Amniotic stem cell (primary cell): ENCODE data around the gene ABCA13.

Experiments used
- DNase-seq: peaks from one replicate; lab custom pipeline; 2025; lab: John Stamatoyannopoulos, UW

The ABCA13 gene

DNA sequence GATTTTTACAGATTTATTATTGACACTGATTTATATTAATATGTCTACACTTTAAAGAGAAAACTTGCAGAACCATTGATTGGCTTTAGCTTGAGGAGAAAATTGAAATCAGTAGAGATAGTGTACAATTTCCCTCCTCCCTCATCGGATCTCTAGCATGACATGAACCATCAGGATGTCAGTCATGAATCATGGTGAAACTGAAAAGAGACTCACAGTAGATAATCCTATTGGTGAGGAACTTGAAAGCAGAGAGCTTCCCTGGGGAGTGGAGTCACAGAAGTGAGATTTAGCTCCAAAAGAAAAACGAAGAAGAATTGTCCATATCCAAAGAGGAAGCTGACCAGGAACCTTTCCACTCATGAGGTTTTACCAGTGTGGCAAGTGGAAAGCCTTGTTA lies 346.8 kb downstream of the ABCA13 start:
- no peak for DNase-seq

DNA sequence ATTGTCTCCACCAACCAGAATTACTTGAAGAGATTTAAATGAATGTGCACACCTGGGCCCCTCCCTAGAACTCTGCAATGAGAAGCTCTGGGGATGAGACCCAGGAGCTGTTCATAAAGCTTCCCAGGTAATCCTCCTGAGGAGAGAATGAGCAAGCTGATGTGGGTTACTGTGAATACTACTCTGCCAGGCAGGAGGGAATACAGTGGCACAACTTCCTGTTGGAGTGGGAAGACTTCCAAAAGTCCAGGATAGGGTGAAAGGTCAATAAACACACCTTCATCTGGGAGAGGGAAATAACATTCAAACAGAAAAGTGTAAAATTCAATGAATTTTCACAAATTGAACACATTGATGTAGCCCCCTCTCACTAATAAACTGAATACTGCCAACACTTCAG lies 351.4 kb downstream of the ABCA13 start:
- no peak for DNase-seq

DNA sequence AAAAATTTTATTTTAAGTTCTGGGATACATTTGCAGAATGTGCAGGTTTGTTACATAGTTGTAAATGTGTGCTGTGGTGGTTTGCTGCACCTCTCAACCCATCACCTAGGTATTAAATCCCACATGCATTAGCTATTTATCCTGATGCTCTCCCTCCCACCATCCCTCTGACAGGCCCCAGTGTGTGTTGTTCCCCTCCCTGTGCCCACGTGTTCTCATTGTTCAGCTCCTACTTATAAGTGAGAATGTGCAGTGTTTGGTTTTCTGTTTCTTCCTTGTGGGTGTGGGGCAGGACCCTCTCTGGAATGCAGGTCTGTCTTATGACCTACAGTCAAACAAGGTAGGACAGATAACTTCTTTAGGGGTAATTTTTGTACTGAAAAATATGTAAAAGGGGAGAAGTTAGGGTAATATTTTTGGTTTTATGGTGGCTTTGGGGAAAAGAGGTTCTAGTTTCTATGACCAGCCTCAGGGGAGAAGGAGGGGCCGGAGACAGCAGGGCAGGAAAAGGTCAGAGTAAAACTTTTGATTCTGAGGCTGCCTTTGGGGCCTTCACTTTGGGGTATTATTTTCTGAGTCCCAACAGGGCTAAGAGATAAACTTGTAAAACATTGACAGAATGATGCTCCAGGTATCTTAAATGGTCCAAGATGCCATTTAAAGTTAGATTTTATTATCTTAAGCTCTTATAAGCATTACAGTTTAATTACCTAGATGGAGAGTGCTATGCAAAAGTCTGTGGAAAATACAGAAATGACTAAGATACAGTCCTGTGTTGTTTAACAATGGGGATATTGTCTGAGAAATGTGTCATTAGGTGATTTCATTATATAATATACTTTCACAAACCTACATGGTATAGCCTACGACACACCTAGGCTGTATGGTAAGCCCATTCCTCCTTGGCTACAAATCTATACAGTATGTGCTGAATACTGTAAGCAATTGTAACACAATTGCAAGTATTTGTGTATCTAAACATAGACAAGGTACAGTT lies 354.8 kb downstream of the ABCA13 start:
- DNase-seq: no peak

DNA sequence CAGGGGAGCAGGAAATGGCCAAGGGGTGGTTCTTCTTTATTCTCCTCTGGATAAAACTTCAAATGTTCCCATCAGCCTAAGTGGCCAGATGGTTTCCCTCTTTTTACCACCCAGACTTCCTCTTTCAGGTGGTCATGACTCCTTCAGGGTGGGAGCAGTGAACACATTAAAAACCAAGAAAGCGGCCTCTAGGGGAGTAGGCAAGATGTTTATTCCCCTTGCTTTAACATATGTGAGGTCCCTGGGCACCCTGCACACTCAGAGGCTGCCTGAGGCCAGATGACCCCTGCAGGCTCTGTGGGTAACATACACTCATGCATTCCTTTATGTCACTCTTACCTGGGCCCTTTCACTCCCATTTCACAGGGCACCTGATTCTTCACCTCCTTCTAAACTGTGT lies 357.4 kb downstream of the ABCA13 start:
- DNase-seq: no peak

DNA sequence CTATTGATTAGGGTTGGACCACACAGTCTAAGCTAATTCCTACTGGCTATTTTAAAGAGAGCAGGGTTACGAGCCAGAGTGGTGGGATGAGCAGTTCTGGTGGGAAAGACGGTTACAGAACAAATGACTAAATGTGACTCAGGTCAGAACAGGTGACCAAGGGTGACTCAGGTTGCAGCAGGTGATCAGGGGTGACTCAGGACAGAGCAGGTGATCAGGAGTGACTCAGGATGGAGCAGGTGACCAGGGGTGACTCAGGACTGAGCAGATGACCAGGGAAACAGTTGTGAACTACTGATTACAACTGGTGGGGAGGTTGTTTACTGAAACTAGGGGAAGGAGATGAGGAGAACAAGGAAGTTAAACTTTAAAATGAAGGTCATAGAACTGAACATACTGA lies 366.3 kb downstream of the ABCA13 start:
- no peak for DNase-seq

DNA sequence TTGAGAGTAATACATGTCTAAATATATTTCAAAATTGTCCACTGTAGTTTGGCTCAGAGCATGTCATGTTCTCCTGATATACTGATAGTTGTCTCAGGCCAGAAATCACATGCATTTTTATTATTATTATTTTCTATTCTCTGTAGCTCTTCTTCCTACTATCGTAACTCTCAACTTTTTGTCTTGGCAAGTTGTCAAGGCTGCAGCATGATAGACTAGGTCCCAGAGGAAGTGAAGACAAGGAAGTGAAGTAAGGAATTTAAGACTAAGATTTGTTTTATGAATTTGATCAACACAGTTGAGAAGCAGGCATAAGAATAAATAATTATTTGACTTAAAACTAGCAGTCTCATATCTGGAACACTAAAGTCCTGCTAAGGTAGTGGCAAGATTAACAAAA lies 369.5 kb downstream of the ABCA13 start:
- no peak for DNase-seq

DNA sequence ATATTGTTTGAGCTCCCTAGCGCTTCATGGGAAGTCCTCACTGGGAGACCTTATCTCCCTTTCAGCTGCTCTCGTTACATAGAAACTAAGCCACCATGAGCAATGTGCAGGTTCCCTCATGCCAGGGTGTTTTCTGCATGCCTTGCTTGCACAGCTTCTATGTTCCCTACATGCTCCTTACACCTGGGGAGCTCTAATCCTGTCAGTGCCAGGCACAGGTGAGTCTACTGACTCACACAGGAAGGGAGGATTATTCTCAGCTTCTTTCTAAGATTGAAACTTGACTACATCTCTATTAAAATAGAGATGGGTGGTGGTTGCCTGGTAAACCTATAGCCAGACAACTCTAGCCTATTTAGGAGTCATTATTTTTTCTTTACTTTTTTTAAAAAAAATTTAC lies 377.4 kb downstream of the ABCA13 start:
- no peak for DNase-seq

DNA sequence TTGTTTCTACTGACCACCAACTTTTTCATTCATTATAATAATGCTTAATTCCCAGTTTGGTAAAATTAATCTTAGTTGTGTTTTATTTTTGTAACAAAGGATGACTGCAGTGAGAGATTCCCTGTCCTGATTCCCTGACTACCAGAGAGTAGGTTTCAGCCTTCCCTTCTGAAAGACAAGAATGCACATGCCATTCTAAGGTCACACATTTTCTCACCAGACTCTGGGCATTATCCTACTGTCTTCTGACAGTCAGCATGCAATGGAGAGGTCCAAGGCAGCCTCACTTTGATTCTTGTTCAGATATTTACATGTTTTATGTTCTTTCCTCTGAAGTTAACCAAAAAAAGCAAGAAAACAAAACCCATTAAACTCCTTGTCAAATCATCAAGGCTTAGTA lies 380.4 kb downstream of the ABCA13 start:
- no peak for DNase-seq

DNA sequence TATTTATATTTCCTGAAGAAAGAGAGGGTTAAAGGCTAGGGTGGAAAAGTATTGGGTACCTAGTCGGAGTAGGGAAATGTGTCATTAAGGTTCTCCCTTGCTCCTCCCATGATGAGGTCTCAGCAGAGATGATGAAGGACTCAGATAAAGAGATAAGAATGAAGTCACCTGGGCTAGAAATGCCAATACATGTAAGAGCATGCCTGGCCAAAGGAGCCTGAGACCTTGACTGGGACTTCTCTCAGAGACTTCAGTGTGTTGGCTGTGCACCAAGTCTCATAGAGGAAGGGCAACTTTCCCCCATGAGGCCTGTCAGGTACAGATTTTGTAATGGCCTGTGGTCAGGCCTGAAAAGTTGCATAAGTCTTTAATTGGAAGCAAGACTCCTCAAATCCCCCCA lies 392.1 kb downstream of the ABCA13 start:
- DNase-seq: no peak

DNA sequence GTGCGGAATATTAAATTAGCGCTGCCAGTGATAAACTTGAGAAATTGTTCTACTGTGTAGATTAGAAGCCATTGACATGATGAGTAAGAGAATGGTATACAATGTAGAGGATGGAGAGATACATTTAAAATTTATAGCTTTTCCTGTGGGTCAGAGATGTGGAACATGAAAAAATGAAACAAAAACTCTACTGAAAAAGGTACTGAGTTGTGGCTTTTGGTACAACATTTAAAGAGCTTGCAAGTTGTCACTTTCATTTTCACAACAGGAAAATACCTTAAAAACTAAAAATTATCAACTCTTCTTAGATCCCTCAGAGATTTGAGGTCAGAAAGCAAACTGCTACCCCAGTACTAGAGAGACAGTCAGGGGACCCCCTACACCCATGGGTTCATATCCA lies 404.3 kb downstream of the ABCA13 start:
- DNase-seq: no peak

DNA sequence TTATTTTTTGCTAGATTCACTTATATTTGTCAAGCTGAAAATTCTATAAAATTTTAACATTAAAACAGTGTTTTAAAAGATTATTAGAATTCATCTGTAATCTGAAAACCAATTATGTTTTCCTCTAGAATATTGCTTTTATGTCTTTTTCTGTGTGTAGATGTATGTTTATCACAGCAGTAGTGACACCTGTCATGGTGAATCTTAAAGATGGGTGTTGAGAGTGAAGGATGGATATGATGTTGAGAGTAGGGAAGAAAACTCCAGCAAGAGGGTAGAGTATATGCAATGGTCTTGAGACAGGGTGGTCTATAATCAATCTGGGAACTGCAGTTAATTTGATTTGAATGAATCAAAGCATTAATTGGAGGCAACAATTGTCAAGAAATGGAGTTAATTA lies 416.2 kb downstream of the ABCA13 start:
- DNase-seq: no peak

DNA sequence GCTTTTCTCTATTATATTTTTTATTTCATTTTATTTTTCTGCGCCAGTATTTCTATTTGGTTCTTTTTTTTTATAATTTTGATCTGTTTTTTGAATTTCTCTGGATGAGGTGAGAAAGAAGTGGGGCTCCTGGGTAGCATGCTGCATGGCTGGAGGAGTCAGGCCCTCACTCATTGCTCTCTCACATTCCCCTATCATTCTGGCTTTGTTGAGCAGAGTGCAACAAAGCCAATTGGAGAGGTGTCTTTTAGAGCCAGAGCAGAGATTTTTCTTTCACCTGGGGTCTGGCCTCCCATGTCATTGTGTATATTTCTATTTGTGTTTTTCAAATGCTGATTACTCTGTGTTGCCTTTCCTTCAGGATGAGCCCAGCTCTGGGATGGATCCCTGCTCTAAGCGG lies 423.1 kb downstream of the ABCA13 start:
- no peak for DNase-seq

DNA sequence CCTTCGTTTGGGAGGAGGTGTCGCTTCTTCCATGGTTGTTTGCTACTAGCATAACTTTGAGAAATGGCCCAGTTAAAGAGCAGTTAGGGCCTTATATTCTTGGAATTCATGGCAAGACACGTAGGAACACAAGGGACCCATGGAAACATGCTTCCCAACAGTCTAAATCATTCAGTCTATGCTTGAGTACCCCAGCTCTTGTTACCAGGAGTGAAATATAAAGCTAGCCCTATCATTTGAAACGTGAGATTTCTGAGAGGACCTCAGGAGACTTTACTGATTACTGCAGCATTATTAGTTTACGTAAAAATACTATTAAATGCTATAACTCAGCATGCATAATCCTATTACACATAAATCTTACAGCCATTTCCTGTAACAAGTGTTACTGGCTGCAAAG lies 424.5 kb downstream of the ABCA13 start:
- DNase-seq: no peak

DNA sequence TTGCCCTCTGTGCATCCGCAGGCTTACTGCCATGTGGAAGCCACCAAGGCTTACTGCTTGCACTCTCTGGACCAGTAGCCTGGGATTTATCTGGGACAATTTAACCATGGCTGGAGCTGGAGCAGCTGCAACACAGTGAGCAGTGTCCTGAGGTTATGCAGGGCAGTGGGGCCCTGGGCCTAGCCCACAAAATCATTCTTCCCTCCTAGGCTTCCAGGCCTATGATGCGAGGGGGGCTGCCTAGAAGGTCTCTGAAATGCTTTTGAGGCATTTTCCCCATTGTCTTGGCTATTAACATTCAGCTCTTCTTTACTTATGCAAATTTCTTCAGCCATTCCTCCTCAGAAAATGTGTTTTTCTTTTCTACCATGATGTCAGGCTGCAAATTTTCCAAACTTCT lies 439.4 kb downstream of the ABCA13 start:
- DNase-seq: no peak

DNA sequence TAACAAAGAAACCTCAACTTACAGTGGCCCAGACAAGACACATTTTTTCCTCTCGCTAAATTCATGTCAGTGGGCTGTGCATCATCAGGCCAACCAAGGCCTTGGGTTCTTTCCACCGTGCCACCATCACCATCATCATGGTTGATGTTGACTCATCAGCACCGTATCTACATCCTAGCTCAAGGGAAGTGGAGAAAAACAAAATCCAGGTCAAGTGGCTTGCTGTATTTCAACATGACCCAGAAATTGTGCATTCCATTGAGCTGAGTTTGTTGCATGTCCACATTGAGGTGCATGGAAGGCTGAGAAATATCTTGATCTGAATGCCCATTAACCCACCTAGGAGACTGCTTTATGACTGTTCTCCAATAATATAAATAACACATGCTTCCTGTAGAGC lies 440.7 kb downstream of the ABCA13 start:
- no peak for DNase-seq

DNA sequence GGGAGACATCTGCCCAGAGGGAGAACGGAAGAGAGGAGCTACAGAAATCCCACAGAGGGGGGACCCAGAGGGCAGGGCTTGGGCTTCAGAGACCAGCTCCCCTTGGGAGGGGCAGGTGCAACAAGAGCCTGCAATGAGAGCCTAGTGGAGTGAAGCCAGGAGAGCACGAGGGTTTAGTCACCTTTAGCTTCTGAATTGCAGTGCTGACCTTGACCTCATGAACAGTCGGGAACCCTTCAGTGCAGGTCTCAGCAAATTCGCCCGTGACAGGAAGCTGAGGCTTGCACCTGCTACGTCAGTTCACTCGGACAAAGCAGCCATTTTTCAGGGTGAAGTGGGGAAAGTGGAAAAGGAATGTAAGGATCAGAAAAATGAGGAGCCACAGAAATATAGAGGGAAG lies 446.2 kb downstream of the ABCA13 start:
- DNase-seq: no peak

DNA sequence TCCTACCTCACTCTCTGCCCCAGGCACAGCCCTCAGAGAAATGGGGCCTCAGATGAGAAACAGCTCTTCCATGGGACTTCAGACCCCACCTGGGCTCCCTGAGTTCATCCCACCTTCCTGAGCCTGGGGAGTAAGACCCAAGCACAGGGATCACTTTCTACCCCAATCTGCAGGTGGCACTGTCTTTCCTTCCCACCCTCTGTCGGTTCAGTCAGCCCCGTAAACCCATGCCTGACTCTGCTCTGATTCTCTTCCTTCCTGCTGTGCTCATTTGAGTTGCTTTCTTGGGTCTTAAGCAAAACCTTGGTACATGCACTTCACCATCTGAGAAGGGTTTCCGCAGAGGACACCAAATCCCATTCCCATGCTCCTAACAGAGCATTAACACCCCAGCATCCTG lies 446.7 kb downstream of the ABCA13 start:
- no peak for DNase-seq

DNA sequence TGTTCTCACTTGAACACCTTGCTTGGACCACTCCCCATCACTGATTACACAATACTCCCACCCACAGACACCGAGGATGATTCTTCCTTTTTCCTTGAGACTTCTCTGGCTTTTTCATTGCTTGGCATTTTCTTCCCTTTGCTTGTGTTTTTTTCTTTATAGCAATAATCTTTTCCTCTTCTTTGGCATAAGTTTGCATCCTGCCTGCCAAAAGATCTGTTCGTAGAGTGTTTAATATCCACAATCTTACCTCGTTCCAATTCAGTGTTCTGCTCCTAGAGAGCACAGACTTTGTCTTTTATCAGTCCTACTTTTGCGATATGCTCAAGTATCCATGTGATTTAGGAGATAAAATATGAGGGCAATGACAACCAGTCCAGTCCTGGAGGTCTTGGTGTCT lies 449.8 kb downstream of the ABCA13 start:
- DNase-seq: no peak

DNA sequence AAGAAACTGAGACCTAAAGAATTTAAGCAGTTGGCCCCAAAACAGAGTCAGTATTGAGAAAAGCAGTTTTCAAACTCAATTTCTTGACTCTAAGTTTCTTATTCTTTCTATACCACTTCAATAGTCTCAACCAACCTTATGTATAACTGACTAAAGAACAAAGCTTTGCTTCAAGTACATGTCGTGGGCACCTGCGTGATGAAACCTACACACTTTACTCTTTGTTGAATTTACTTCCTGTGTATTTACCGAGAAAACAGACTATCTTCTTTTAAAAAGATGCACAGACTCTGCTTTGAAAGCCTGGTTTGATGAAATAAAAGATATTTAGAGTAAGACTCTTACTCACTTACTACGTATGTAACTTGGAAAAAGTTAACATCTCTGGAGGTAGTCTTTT lies 455.9 kb downstream of the ABCA13 start:
- no peak for DNase-seq

DNA sequence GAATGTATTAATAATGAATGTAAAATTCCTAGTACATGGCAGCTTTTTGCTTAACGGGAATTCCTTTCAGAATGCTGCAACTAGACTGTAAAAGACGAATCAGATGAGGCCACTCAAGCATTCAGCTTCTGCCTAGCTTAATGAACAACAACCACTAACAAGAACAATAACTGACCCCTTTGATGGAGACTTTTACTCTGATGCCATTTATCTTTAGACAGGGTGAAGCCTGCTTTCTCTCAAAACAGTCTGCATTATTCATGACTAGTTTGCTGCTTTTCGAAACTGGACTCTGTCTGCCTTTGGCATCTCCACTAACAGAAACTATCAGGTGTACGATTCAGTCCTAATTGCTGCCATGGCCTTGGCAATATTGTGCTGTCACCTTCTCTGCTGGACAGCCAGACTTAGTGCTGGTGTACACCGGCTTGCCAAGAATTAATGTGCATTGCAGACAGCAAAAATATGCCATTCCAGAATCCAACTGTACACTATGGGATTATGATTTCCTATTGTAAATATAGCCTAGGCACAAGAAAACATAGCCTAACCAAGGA lies 457.6 kb downstream of the ABCA13 start:
- DNase-seq: no peak

DNA sequence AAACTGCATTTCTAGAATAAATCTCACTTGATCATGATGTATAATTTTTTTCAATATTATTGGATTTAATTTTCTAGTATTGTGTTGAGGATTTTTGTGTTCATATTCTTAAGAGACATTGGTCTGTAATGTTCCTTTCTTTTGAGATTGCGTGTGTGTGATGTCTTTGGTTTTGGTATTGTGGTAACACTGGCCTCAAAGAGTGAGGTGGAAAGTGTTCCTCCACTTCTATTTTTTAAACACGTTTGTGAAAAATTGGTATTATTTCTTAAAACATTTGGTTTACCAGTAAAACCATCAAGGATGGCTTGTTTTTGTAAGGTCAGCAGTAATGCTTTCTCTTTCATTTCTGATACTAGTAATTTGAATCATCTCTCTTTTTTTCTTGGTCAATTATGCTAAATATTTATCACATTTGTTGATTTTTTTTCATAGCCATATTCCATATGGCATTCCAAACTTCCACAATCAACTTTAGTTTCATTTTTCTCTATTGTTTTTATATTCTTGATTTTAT lies 462.9 kb downstream of the ABCA13 start:
- DNase-seq: no peak

DNA sequence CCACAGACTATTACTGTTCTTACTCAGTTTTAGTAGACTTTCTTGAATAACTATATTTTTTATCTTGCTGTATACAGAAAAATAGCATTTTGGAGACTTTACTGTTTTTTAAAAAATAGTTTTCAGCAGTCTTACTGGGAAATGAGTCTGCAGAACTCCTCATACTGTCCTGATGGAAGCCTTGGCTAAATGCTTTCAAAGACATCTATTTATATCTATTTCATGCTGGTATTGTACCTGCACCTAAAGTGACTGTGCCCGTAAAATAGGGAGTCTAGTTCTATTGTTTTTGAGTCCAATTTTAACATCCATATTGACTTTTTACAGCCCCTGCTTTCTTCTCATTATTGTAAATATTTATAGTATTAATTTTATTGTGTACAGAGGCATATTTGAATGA lies 464.5 kb downstream of the ABCA13 start:
- no peak for DNase-seq

DNA sequence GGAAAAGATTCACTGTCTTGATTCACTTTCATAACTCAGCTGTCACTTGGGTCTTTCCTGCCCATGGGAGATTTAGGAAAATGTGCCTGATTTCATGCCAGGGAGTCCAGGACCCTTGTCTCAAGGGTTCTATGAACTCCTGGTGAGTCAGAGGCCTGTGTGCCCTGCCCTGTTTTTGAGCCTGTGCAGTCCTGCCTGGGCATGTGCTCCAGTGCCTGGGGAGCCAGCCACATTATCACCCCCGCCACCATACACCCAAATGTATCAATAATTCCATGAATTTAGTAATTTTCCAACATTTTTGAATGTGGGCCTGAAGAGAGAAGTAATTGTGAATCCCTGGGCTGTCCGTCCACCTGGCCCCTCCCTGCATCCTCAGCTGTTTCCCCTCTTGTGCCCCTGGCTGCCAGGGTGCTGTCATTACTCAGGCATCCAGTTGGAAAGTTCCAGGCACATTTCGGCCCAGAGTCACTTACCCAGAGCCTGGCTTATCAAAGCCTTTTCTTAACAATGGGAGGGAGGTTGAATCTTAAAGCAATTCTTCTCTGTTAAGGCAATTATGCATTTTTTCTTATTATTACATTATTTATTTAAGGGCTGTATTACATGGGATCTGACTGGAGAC lies 465.2 kb downstream of the ABCA13 start:
- DNase-seq: no peak
